HG02870 (cell line): ENCODE results near the gene WDR74.
"Not testable (repeated sequence)": the region's sequence is repeated elsewhere in the genome, so short reads cannot be mapped to it uniquely, and the experiment has no call there.

Source experiments
- ATAC-seq: cut with Tn5 transposase; IDR thresholded peaks from one replicate; pipeline ENCODE4 v1.9.1; 2021; ENCODE audit warnings: mild to moderate bottlenecking, moderate library complexity; ENCODE audit not compliant: unreplicated experiment

The WDR74 gene

DNA sequence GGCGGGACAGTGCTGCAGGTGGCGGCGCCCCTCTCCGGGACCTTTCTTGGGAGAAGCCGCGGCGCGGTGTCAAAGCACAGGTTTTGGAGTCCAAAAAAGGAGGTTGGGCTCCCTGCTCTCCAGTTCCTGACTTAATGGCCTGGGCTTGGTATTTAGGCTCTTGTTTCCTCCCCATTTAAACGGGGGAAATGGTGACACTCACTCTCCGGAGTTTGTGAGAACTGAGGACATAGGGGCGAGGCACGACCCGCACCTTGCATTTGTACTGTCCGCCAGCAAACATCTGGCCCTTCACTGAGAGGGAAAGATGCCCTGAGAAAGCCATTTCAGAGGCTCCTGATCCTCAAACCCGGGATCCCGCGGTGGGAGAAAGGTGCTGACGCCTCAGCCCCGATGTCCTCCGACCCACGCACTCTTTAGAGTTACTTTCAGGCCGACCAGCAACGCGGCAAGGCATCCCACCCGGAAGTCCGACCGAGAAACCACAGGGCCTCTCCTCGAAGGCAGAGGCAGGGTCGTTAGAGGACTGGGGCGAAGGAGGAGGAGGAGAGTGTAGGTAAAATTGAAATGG is 2.9 kb upstream of the WDR74 start:
- no peak for ATAC-seq

DNA sequence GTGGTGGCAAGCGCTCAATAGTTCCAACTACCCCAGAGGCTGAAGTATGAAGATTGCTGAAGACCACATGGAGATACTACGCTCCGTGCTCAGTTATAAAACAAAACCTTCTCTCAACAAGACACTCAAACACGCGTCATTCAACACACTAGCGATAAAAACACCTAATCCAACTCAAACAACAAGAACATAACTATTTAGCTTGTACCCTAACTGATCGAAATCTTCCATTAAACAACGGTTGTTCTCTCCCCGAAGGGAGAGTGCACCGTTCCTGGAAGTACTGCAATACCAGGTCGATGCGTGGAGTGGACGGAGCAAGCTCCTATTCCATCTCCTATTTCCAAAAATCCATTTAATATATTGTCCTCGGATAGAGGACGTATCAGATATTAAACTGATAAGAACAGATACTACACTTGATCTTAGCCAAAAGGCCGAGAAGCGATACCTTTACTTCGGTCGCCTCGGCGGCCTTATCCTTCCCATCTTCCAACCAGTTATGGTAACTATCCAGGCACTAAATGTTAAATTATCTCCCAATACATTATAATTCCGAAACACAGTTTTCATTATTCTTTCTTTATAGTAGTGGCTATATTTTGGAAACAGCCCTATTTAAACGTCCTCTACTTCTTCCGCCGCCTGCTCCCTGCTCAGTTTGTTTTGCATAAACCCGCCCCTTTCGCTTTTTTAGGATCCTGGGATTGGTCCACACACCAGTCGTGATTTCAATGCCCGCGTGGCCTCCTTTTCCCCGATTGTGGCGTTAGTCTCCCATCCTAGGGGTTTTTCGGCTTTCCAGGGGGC is 2.2 kb upstream of the WDR74 start:
- ATAC-seq: peak; percentile 64

DNA sequence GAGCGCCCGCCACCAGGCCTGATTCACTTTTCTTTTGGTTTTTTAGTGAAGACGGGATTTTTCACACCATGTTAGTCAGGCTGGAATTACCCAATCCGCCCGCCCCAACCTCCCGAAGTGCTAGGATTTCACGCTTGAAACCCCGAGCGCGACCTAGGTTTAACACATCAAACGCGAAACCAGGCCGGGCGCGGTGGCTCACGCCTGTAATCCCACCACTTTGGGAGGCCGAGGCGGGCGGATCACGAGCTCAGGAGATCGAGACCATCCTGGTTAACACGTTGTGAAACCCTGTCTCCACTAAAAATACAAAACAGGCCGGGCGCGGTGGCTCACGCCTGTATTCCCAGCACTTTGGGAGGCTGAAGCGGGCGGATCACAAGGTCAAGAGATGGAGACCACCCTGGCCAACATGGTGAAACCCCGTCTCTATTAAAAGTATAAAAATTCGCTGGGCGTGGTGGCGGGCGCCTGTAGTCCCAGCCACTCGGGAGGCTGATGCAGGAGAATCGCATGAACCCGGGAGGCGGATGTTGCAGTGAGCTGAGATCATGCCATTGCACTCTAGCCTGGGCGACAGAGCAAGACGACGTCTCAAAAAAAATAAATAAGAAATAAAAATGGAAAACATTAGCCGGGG is 1.5 kb upstream of the WDR74 start:
- ATAC-seq: peak; percentile 17

DNA sequence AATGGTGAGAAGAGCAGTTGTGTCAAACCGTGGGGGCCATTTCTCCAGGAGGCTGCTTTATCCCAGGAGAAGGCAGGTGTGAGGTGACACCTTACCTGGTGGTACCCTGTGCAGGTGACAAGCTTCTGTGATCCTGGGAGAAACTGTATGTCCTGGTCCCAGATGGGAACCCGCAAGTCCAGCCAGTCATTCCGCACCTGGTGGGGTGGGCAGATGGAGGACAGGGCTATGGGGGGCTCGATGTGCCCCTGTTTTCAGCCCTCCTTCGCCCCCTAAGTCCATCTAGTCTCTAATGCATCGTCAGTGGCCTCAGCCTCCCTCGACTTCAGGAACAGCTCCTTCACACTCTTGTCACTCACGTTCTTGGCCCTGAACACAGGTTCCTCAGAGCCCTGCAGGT is 4.1 kb downstream of the WDR74 start:
- ATAC-seq: no peak

DNA sequence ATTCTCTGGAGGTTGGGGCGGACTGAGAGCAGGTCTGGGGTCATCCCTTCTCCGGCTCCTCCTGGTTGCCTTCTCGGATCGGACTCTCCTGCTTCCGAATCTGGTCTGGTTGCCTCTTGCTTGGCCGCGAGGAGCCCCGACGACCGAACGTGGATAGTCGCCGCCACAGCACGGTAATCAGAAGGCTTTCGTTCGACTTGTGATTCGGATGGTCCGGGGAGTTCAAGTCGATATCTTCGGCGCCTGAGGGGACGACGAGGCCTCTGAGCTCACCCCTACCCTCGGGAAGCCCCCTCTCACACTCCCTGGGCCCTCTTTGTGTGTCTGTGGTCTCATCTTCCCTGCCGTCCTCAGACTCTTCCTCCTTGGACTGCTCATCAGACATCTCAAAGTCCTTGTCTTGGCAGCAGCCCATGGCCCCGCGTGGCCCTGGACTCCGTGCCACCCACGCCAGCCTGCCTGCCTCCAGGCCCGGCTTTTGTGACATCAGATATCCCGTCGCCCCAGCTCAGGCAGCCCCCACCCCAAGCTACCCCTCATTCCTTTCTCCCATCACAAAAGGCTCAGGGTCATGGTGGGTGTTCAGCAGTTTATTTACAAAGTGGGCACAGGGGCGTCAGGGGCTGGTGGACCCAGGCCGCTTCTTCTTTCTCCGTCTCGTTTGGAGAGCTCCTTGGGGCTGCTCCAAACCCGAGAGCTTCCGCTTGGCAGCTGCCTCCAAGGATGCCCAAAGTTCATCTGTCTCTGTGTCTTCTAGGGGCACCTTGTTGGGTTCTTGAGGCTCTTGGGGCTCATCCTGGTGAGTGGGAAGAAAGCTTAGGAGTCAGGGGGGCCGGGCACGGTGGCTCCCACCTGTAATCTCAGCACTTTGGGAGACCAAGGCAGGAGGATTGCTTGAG is 6.8 kb downstream of the WDR74 start, which contains the start of gene TEX54:
Gene TEX54, minus strand, starts transcription at position 506 of the 899 bp plus-strand sequence.
- no peak for ATAC-seq

DNA sequence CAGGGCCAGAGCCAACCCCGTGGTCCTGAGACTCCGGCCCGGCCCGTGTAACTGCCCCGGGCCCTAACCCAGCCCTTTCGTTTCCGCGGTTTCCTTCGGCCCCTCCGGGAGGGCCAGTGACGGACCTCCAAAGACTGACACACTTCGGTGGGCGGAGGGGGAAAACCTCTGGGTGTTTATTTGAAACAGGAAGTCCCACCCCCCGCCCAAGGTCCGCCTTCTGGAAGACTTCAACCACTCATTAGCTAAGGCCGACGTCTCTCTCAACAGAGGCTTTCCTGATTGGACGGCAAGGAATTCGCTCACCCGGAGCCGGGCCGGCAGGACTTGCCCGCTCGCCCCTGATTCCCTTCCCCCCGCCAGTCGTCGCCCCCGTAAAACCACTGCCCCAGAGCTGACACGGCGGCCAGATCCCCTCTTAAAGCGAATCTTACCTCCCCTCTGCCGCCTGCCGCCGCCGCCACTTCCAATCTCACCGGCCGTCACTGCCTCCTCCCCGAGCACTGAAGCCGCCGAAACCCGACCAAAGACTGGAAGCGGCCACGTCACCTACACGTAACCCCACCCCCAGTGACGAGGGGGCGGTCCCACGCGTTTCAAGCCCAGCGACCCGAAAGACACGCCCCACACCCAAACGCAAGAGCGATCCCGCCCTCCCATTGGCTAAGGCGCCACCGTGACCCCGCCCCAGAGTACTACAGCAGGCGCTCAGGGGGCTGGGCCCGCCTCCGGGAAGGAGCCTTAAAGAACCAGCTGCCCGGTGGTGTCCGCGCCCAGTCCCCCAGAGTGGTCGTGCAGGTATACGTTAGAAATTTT is 7.7 kb downstream of the WDR74 start, which contains the start of gene STX5:
Gene STX5, minus strand, starts transcription at position 532 of the 816 bp plus-strand sequence. CDS start 808 bp downstream, outside the sequence.
- ATAC-seq: peak; percentile 74

DNA sequence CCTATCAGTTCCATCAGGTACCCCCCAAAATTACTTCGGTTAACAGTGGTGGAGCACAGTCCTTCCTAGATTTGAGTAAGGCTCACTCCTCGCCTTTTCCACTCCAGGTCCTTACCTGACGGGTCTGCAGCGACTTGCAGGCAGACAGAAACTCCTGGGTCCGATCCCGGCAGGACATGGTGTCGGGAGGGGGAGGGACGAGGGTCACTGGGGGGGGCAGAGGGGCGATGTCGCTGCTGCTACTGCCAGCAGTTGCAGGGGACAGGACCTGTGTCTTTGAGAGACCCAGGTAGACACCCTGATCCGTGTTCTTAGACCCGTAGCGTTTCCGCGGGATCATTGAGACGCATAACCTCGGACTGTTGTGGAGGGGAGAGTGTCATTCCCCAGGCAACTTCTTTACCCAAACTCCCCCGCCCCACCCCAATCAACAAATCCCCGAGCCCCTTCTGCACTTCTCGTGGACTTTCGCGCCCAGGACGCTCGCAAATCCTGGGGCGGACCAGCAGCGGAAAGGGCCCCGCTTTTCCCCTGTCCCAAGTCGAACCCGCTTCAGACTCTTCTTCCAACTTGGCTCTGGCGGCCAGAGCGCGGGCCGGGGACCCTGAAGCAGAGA is 8.4 kb downstream of the WDR74 start:
- no peak for ATAC-seq

DNA sequence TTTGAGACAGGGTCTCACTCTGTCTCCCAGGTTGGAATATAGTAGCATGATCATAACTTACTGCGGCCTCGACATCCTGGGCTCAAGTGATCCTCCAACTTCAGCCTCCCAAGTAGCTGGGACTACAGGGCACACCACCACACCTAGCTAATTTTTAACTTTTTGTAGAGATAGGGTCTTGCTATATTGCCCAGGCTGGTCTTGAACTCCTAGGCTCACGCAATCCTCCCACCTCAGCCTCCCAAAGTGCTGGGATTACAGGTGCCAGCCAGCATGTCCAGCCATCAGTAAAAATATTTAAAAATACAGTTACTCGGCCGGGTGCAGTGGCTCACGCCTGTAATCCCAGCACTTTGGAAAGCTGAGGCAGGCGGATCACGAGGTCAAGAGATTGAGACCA is 11.3 kb downstream of the WDR74 start:
- ATAC-seq: not testable (repeated sequence)

DNA sequence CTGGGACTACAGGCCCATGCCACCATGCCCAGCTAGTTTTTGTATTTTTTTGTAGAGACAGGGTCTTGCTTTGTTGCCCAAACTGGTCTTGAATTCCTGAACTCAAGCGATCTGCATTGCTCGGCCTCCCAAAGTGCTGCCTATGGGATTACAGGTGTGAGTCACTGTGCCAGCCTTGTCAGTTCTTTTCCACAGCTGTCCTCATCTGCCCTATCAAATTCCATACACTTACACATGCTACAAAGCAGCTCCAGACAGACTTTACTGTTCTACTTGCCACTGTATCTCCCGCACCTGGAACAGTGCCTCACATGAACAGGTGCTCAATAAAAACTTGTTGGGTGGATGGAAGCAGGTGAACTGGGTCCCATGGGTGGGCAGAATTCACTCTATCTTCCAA is 15.7 kb downstream of the WDR74 start:
- no peak for ATAC-seq

DNA sequence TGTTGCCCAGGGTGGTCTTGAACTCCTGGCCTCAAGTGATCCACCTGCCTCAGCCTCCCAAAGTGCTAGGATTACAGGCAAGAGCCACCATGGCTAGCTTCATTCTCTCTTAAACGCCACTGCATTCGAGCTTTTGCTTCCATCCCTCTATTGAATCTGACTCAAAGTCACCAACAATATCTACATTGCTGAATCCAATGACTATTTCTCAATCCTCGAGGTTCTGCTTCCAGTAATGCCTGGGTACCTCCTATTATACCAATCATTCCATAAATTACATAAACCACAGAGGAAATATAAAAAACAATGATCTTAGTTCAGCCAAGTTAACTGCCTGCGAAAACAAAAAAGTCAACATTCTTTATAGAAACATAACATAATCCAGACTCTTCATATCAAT is 22.3 kb downstream of the WDR74 start:
- ATAC-seq: no peak

DNA sequence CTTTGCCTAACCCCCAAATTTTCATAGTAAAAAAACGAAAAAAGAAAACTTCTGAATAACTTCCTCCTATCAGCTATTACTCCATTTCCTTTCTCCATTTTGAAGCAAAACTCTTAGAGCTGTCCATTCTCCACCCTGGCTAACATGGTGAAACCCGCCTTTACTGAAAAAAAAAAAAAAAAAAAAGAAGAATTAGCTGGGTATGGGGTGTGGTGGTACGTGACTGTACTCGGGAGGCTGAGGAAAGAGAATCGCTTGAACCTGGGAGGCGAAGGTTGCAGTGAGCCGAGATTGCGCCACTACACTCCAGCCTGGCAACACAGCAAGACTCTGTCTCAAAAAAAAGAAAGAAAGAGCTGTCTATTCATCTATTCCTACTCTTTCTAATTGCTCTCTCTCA is 22.8 kb downstream of the WDR74 start:
- ATAC-seq: no peak

DNA sequence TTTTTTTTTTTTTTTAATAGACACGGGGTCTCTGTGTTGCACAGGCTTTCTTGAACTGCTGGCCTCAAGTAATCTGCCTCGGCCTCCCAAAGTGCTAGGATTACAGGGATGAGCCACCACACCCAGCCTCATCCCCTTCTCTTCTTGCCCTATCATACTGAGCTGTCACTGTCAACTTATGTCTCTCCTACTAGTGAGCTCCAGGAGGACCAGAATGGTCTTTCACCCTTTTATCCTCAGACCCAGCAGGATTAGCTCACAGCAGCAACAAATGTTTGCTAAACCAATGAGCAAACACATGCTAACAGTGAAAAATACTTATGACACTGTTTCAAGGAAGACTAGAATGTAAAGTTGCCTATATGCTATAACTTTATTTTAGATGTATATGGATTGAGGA is 27.7 kb downstream of the WDR74 start:
- no peak for ATAC-seq

DNA sequence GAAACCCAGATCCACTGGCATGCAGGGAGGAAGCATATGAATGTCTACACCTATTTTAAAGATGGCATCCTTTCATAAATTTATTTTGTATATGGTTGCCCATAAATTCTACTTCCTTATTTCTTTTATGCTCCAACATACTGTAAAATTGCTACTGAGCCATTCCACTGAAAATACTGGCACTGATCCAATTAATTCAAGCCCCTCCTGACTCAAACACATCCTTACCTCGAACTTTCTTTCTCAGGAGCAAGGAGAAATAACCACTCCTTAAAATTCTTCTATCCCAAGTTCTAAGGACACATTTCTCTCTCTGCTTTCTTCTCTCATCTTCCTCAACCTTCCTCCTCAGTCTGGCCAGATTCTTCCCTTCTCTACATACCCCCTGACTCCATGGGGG is 28.6 kb downstream of the WDR74 start:
- ATAC-seq: no peak

DNA sequence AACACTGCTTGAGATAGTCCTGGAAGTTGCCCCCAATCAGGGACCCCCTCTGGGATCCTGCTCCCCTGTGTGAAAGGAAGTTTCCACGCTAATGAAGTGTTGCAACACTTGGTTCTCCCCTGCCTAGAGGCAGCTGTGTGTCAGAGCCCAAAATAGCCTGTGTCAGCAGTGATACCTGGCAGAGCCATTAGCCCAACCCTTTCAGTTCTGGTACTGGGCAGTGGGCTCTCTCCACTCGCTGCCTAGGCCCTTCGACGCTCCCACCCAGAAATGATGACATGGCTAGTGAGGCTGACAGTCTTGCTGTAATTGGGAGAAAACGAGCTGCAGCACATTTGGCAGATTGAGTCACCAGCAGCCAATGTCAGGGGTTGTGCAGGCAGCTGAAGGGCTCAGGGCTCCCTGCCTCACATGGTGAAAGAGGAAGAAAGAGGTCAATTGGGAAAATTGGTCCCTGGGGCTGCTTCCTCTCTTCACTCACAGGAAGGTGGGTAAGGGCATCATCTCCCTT is 32.7 kb downstream of the WDR74 start:
- no peak for ATAC-seq

DNA sequence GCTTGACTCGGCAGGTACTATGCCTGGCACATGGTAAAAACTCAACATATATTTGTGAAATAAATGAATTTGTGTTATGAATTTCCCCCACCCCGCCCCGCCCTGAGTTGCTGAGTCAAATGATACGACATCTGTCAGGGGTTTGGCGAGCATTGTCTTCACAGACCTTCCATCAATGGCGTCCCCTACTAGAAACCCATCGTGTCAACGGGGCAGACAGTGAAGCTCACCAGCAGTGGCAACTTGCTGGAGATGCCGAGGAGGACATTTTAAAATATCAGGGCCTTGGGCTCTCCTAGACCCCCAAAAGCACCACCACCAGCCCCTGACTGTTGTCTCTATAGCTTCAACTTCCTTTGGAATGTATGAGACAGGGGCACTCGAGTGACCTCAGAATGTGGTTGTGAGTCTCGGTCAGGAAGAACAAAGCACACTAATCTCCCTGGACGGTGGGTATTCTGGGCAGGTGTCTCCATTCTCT is 33.4 kb downstream of the WDR74 start:
- ATAC-seq: no peak

DNA sequence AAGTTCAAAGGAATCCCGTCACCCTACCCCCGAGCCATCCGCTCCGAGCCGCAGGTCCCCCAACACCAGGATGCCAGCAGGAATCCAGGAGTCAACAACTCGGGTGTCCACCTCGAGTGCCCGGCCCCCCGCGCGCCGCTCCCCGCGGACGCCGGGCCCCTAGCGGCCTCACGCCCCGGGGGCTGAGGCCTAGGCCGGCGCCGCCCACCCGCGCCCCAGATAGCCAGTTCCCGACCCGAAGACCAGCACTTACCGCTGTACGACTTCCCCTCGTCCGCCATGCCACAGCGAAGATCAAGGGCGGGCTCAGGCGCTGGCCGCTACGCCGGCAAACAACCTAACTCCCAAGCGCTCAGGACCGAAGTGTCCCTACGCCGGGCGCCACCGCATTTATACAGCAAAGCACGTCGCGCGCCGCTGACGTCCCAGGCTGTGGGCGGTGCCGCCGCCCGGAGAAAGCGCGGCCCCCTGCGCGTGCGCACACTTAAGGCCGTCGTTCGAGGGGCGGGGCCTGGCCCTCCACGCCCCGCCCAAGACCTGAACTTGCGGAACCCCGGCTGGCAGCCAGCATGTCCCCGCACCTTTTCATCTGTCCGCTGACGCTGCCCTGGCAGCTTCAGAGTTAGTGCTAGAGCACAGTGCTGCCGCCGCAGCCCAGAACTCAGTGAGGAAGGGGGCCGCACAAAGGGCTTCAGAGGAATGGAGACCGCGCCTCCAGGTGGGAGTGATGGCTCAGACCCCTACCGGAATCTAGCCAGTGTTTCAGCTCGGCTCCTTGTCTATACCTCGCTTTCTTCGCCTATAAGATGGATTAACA is 34.1 kb downstream of the WDR74 start, which contains the start of gene NXF1:
Gene NXF1, minus strand, starts transcription at position 365 of the 817 bp plus-strand sequence. Its CDS starts 84 bp downstream, at position 281.
- peak; percentile 72 for ATAC-seq

DNA sequence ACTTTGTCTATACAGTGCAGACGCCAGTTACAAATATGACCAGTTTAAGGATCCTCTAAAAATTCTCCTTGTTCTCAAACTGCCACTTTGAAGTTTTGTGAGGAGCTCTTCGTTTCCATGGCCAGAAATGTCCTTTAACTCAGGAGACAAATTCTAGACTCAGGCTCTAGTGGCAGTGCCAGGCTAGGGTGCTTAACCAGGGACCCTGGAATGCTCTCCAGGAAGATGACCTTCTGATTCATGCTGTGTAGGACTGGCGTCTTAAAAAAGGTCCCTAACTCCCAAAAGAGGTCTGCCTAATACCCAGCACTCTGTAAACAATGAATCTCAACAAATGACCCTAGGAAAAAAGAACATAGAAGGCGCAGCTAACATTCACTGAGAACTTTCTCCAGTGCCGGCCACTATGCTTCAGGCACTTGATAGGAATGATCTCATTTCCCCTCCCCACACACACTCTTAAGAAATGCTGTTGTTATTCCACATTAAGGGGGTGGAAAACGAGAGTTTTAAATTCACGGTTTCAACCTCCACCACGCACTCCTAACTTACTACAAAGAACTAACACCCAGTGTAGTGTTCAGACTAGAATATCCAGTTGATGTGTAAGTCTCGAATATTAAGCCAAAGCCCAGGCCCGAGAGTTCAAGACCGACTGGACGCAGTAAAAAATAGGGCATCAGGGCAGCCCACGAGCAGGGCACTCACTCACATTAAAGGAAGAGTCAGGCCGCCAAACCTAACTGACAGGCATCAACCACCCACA is 34.9 kb downstream of the WDR74 start:
- ATAC-seq: peak; percentile 10

DNA sequence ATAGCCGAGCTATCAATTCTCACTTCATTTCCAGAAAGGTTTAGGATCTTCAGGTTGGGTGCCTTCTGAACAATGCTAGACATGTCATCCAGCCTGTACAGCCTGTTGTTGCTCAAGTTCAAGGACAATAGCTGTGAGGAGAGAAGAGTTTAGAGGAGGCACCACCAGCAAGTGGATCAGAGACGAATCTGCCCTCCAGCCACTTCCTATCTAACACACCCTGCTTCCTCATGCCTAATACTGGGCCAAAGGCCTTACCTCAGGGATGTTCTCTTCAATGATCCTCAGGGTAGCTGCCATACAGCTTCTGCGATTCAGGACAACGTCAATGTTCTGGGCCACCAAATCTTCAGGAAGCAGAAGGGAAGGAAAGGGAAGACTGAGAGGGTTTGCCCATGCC is 38.3 kb downstream of the WDR74 start:
- ATAC-seq: no peak
